KMS-11 (cell line): ENCODE measurements around the gene PHACTR1.

Experiments used
- H2AFZ ChIP-seq: fragments of 200-600 bp; sonication (generic); 2 replicates; pipeline ENCODE4 v1.6.1; 2016; ENCODE audit warnings: antibody characterized with exemption, mixed run types, low read depth
- H3K27ac ChIP-seq: fragments of 200-600 bp; sonication (generic); 2 replicates; pipeline ENCODE4 v1.6.1; 2016; ENCODE audit warnings: mild to moderate bottlenecking, mixed run types
- H3K27me3 ChIP-seq: fragments of 200-600 bp; sonication (generic); 2 replicates; pipeline ENCODE4 v1.6.1; 2017; ENCODE audit warnings: mild to moderate bottlenecking, low read depth, mixed run types, moderate library complexity; ENCODE audit not compliant: insufficient read depth
- H3K36me3 ChIP-seq: fragments of 200-600 bp; sonication (generic); 2 replicates; pipeline ENCODE4 v1.6.1; 2017; ENCODE audit warnings: mild to moderate bottlenecking, mixed run types; ENCODE audit not compliant: insufficient read depth
- H3K4me1 ChIP-seq: fragments of 200-600 bp; sonication (generic); 2 replicates; pipeline ENCODE4 v1.6.1; 2016; ENCODE audit warnings: mild to moderate bottlenecking, low read depth, mixed run types; ENCODE audit not compliant: poor library complexity, severe bottlenecking
- H3K4me2 ChIP-seq: fragments of 200-600 bp; sonication (generic); 2 replicates; pipeline ENCODE4 v1.7.0; 2016; ENCODE audit warnings: mild to moderate bottlenecking, mixed run types
- H3K4me3 ChIP-seq: fragments of 200-600 bp; sonication (generic); IDR thresholded peaks from 2 replicates; pipeline ENCODE4 v1.6.1; 2017; ENCODE audit warnings: low read depth, low read length, mixed read lengths; ENCODE audit not compliant: insufficient read depth
- H3K79me2 ChIP-seq: fragments of 200-600 bp; sonication (generic); 2 replicates; pipeline ENCODE4 v1.6.1; 2016; ENCODE audit warnings: low read depth, mixed run types; ENCODE audit not compliant: insufficient read depth
- H3K9ac ChIP-seq: fragments of 200-600 bp; sonication (generic); 2 replicates; pipeline ENCODE4 v1.6.1; 2016; ENCODE audit warnings: mild to moderate bottlenecking, mixed run types
- H4K20me1 ChIP-seq: fragments of 200-600 bp; sonication (generic); 2 replicates; pipeline ENCODE4 v1.6.1; 2016; ENCODE audit warnings: mild to moderate bottlenecking, mixed run types; ENCODE audit not compliant: insufficient read depth
- TF ChIP-seq, protein P1 (sequence below): fragments of 200-600 bp; sonication (generic); conservative IDR thresholded peaks from 2 replicates; pipeline ENCODE4 v1.6.1; 2017; ENCODE audit warnings: low read depth, mild to moderate bottlenecking, antibody characterized with exemption, low read length, moderate library complexity, mixed read lengths

The PHACTR1 gene

DNA sequence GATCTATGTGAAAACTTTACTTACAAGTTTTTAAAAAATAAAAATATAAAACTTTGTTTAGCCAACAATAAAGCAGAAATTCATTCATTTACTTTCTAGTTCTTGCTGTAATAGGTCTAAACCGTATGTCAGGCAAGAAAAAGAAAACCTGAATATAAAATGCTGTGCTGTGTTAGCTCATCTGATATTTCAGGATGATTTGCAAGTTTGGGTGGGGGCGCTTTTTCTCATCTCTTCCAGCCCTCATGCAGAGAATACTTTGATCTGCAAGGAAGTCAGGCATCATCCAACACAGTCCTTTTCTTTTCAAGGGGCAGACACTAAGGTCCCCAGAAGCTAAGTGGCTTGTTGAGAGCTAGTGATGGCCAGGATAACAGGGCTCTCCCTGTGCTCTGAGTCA, 458.5 kb downstream of the PHACTR1 start:
- TF ChIP-seq, protein P1, sequence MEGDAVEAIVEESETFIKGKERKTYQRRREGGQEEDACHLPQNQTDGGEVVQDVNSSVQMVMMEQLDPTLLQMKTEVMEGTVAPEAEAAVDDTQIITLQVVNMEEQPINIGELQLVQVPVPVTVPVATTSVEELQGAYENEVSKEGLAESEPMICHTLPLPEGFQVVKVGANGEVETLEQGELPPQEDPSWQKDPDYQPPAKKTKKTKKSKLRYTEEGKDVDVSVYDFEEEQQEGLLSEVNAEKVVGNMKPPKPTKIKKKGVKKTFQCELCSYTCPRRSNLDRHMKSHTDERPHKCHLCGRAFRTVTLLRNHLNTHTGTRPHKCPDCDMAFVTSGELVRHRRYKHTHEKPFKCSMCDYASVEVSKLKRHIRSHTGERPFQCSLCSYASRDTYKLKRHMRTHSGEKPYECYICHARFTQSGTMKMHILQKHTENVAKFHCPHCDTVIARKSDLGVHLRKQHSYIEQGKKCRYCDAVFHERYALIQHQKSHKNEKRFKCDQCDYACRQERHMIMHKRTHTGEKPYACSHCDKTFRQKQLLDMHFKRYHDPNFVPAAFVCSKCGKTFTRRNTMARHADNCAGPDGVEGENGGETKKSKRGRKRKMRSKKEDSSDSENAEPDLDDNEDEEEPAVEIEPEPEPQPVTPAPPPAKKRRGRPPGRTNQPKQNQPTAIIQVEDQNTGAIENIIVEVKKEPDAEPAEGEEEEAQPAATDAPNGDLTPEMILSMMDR: no peak
- Histone ChIP-seq H3K4me3 (no peak overlapping the region), H3K36me3 (no peaks in the 10 kb centered on the region), H3K4me2 (no peak overlapping the region), H2AFZ (no peak overlapping the region), H3K27me3 (no peaks in the 10 kb centered on the region), H3K79me2 (no peaks in the 10 kb centered on the region), H3K4me1 (no peaks in the 10 kb centered on the region), H3K27ac (no peak overlapping the region), H4K20me1 (no peaks in the 10 kb centered on the region), H3K9ac (no peak overlapping the region)

DNA sequence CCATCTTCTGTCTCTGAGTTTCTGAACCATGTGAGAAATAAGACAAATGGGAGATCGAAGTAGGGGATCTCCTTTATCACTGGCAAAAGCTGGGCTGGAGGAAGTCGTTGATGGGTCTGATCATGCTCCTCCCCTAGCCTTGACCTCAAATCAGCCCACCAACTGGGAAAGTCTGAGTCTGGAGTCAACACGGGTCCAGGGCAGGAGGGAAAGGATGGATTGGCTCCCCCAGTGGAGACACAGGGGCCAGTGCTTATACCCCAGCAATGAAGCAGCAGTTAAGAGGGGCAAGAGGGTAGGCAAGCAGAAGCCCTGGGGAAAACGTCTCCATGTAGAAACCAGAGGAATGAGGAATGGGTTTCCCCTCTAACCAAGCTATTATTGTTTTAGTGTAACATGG, 459.2 kb downstream of the PHACTR1 start:
- Histone ChIP-seq H3K4me1 (no peaks in the 10 kb centered on the region), H3K27me3 (no peaks in the 10 kb centered on the region)

DNA sequence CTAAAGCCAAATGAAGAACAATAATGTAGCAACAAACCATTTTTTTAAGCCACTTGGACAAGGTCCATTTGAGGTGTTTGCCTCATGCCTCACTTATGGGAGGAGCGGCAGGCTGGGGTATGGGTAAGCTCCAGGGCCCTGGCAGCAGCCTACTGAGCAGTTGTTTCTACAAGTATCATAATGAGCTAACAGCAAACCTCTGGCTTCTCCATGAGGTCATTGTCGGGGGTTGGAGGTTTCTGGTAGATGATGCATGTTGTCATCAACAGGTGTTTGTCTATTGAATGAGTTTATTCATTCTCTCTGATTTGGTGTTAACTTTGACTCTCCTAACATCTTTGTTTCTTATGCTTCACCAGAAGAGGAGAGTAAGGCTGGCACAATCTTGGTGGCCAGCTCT, 461.1 kb downstream of the PHACTR1 start:
- TF ChIP-seq, protein P1: no peak
- H4K20me1 ChIP-seq: no peaks in the 10 kb centered on the region
- H3K79me2 ChIP-seq: no peaks in the 10 kb centered on the region
- H3K27ac ChIP-seq: no peak overlapping the region
- H3K36me3 ChIP-seq: no peaks in the 10 kb centered on the region
- no peak overlapping the region for H3K9ac ChIP-seq
- H3K27me3 ChIP-seq: no peaks in the 10 kb centered on the region
- no peak overlapping the region for H3K4me2 ChIP-seq
- H3K4me1 ChIP-seq: no peaks in the 10 kb centered on the region
- no peak overlapping the region for H3K4me3 ChIP-seq
- H2AFZ ChIP-seq: no peak overlapping the region

More for the DNA sequence above, 459.2 kb downstream of the PHACTR1 start:
- H3K9ac ChIP-seq: no peak overlapping the region
- H3K4me2 ChIP-seq: no peak overlapping the region
- H3K27ac ChIP-seq: no peak overlapping the region
- H3K36me3 ChIP-seq: no peaks in the 10 kb centered on the region
- no peaks in the 10 kb centered on the region for H4K20me1 ChIP-seq
- no peaks in the 10 kb centered on the region for H3K79me2 ChIP-seq
- no peak overlapping the region for H2AFZ ChIP-seq
- TF ChIP-seq, protein P1: no peak
- no peak overlapping the region for H3K4me3 ChIP-seq

DNA sequence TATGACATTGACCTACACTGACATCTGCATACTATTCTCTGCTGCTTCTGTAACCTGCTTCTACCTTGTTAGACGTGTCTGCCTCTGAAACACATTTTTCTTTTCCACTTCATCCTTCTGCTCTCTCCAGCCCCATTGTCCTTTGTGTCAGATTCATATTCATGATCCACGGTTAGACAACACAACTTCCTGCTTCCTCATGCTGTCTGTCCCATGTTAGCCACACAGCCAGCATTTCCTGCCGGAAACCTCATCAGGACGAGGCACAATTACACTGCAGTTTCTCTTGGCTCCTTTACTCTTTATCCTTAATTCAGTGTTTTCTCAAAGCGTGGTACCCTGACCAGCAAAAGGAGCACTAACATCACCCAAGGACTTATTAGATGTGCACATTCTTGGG, 461.5 kb downstream of the PHACTR1 start:
- TF ChIP-seq, protein P1: no peak
- H3K4me1 ChIP-seq: no peaks in the 10 kb centered on the region
- H3K27ac ChIP-seq: no peak overlapping the region
- H3K4me2 ChIP-seq: no peak overlapping the region
- no peaks in the 10 kb centered on the region for H3K79me2 ChIP-seq
- H3K4me3 ChIP-seq: no peak overlapping the region
- H3K36me3 ChIP-seq: no peaks in the 10 kb centered on the region
- no peaks in the 10 kb centered on the region for H3K27me3 ChIP-seq
- no peaks in the 10 kb centered on the region for H4K20me1 ChIP-seq
- no peak overlapping the region for H2AFZ ChIP-seq
- H3K9ac ChIP-seq: no peak overlapping the region

DNA sequence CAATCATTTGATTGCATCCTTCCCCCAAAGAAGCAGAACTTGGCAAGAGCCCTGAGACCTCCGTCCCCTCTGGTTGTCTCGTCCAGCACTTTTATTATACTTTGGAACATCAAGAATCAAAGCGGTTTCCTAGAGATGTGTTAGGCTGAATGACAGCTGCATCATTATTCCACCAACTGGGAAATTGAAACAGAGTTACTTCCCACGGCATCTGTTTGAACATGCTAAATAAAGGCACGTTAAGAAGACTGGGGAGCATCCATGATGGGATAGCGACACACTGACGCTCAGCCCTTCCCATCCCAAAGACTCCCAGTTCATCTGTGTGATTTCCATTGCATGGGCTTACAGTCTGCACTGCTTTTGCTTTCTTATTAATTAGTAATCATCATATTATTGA, 464.0 kb downstream of the PHACTR1 start:
- Histone ChIP-seq H4K20me1 (no peaks in the 10 kb centered on the region), H2AFZ (no peak overlapping the region), H3K27ac (no peak overlapping the region), H3K4me3 (no peak overlapping the region), H3K79me2 (no peaks in the 10 kb centered on the region), H3K9ac (no peak overlapping the region), H3K36me3 (no peaks in the 10 kb centered on the region), H3K4me2 (no peak overlapping the region), H3K27me3 (no peaks in the 10 kb centered on the region), H3K4me1 (no peaks in the 10 kb centered on the region)
- TF ChIP-seq, protein P1: no peak
